SKM-1 treated with dmso at 0.1 percent for 144 hours (cell line): Measurements from ENCODE around the gene UBAC2.
"Not testable (repeated sequence)": the region's sequence is repeated elsewhere in the genome, so short reads cannot be mapped to it uniquely, and the experiment has no call there.

Experiments
- DNase-seq: peaks from one replicate; lab custom pipeline; 2025; ENCODE audit not compliant: unreplicated experiment; lab: John Stamatoyannopoulos, UW

Gene UBAC2

DNA sequence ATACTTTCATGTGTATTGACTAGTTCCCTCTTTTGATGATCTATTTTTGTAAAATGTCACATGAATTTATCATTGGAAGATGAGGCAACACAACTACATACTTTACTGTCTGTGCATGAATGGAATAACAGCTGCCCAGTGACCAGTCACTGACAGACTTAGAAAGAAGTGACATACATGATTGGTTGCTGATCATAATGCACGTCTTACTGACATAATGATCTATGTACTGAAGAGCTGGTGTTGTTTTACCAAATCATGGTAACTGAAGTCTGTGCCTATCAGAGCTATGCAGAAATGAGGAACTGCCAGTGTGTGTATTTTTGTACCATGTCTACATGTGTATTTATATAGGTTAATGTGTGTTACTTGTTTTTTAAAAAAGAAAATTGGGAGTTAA, 31.1 kb downstream of the UBAC2 start:
- peak; percentile 73 for DNase-seq

GRCh38 chr13:99237981-99238662, 37.5 kb downstream of the UBAC2 start:
- no peak for DNase-seq

- DNase-seq = no peak
Observed at GRCh38 chr13:99246100-99246499, 45.4 kb downstream of the UBAC2 start.

DNA sequence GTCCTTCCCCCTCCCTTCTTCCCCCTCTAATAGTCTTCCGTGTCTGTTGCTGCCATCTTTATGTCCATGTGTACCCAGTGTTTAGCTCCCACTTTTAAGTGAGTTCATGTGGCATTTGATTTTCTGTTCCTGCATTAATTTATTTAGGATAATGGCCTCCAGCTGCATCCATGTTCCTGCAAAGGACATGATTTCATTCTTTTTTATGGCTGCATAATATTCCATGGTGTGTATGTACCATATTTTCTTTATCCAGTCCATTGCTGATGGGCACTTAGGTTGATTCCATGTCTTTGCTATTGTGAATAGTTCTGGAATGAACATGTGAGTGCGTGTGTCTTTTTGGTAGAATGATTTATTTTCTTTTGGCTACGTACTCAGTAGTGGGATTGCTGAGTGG, 48.5 kb downstream of the UBAC2 start:
- DNase-seq = not testable (repeated sequence)

GRCh38 chr13:99249606-99250005, 49.0 kb downstream of the UBAC2 start:
- not testable (repeated sequence) for DNase-seq

DNA sequence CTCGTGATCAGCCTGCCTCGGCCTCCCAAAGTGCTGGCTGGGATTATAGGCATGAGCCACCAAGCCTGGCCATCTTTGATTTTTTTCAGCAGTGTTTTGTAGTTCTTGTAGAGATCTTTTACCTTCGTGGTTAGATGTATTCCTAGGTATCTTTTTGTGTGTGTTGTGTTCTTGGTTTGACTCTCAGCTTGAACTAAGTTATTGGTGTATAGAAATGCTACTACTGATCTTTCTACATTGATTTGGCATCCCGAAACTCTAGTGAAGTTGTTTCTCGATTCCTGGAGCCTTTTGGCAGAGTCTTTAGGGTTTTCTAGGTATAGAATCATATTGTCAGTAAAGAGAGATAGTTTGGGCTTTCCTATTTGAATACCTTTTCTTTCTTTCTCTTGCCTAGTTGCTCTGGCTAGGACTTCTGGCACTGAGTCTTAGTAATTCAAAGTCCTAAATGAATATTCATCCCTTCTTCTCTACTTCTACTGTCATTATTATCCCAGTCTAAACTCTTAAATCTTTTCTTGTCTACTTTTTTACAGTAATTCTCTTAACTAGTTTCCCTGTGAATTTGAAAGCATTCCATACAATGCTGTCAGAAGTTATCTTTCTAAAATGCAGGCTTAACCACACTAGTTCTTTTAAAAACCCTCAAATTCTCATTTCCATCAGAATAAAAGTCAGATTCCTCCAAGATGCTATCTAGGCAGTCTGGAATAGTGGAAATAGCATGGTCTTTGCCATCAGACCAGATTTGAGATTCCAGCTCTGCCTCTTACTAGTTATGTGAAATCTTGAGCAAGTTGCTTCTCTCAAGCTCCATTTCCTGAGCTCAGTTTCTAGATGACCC, 50.5 kb downstream of the UBAC2 start:
- no peak for DNase-seq

GRCh38 chr13:99251921-99252320, 51.3 kb downstream of the UBAC2 start:
- DNase-seq = no peak

DNA sequence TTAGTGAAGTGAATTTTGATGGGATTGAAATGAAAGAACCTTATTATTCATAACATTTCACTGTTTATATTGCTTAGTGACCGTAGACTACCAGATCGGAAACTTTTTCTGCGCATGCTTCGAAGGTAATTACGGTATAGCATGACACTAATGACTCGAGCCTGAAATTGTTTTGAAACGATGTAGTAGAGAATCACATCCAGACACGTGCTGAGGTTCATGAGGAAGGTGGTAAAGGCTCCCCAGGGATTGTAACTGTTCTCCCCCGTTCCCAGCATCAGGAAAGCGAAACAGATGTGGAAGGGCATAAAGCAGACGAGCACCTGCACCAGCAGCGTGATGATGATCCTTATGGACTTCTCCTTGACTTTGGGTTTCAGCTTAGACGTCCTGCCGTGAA, 54.2 kb downstream of the UBAC2 start:
- DNase-seq = no peak

DNA sequence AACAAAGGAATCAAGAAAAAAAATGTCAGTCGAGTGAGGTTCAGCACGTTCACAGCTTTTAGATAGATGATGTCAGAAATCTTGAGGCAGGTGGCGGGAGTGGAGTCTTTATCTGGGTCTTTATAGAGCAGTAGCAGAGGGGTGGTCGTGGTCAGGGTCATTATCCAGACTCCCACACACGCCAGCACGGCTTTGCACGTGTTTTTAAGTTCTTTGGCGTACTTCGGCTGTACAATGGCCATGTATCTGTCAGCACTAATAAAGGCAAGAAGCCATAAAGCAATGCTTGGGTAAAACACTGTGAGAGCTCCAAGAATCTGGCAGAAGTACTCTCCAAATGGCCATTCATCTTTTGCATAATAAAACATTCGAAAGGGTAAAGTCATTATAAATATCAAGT, 54.6 kb downstream of the UBAC2 start:
- no peak for DNase-seq

- DNase-seq = no peak
Observed at GRCh38 chr13:99256283-99256682, 55.6 kb downstream of the UBAC2 start.

- peak; percentile 65 for DNase-seq
Observed at GRCh38 chr13:99256709-99257108, 56.1 kb downstream of the UBAC2 start.

DNA sequence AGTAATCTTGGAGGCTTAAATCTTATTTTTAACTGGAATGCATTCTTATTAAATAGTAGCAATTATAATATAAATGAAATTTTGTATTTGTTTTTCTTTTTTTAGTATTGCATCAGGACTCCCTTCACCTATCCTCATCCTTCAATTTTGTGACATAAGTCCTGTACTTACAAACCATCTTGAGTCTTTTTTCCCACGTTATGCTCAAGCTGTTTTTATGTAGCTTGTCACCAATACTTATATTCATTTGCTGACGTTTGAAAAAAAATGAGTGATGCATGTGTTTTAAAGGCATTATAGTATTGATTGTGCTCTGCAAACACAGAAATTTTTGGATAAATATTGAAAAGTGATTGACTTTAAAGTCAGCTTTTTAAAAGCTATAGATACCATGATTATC, 56.6 kb downstream of the UBAC2 start:
- no peak for DNase-seq

- DNase-seq = no peak
Observed at GRCh38 chr13:99258210-99258860, 57.7 kb downstream of the UBAC2 start, which contains the start of gene GPR18. Gene GPR18 (minus strand): TSS chr13:99258379. CDS start chr13:99255872, 2,507 bp downstream.

GRCh38 chr13:99258946-99259345, 58.3 kb downstream of the UBAC2 start:
- peak; percentile 27 for DNase-seq

- DNase-seq = no peak
Observed at GRCh38 chr13:99260216-99260615, 59.6 kb downstream of the UBAC2 start.

DNA sequence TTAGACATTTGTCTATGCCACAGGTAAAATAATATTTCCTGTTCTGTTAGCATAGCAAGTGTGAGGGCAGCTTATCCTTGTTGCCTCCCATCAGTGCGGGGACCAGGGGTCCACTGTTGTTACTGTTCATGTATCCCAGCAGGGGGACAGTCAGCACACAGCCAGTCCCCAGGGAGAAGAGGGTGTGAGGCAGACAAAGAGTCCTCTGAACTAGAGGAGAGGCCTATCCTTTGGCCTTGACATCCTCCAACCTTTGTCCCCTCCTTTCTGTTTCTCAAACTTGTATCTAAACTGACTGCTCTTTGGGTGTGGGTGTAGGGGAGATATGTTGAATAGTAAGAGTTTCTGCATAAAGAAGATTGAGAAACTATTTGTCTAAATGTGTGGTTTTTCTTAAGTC, 60.4 kb downstream of the UBAC2 start:
- no peak for DNase-seq

DNA sequence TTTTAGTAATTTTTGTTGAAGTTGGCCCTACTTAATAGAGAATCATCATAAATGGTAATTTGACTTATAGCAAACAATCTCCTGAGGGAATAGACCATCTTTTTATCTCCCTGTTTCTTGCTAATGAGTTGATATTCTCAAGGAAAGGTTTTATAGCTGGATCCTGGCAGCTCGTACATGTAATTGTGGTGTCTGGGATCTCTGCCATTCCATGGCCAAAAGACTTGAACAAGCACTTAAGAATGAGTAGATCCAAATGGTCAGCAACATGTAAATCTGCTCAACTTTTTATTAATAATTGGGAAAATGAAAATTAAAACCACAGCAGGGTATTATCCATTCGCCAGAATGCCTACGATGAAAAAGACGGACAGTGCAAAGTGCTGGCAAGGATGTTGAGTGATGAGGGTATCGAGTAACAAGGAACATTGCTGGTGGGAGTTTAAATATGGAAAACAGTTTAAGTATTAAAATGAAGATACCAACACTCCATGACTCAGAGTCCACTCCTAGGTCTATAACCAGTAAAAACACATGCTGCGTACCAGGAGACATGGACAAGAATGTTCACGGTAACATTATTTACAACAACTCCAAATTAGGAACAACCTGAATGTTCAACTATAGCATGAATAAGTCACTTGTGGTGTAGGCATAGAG, 62.6 kb downstream of the UBAC2 start:
- DNase-seq = no peak

DNA sequence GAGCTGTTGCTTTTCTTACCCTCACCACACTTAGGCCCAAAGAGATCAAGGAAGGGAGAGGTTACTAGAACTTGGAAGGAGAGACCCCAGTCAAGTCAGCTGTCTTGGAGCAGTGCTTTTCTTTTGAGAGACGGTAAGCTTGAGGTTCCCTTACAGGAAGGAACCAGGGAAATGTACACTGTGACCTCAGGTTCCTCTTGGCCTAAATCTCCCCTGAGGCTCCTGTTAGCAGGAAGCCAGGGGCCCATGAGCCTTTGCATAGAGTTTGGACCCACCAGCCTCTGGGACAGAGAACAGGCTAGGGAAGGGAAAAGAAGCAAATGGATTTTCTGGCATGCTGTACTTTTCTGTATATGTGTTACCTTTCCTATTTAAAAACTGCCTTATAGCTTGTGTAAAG, 63.4 kb downstream of the UBAC2 start:
- DNase-seq = peak; percentile 37

GRCh38 chr13:99265162-99265800, 64.6 kb downstream of the UBAC2 start:
- no peak for DNase-seq

DNA sequence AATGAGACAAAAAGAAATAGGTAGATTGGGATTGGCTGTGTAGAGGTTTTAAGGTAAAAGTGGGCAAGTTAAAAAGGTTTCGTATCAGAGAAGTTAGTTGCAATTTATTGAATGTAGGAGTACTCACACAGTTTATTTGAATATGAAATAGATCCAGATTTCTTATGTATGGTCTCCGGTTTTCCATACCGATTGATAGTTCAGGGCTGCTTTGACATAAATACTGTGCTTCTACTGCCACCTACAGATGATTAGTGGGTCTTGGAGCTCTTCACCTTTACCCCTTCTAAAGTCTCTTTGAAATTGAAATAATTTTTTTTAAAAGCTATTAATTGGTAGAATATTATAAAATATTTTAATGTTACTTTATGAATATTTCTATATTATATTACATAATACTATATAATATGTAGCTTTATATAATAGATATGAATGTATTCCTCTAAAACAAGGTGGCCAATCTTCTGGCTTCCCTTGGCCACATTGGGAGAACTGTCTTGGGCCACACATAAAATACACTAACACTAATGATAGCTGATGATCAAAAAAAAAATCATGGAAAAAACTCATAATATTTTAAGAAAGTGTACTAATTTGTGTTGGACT, 65.3 kb downstream of the UBAC2 start:
- peak; percentile 42 for DNase-seq
